ENCODE data around the gene KRT4.

The KRT4 gene

DNA sequence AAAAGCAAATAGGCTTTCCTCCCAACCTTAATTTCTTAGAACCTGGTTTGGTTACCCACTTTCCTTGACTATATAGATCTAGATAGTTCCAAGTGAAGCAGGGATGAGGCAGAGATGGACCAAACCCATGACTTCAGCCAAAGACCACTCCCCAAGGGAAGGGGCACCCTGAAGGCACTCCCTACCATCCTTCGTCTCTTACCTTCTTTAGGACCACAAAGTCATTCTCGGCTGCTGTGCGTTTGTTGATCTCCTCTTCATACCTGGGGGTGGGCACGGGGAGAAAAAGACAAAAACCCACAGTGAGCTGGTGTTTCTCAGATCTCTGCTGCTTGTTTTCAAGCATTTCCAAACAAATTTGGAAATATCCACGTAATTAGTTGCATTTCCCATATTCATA is 3.4 kb downstream of the KRT4 start:
- Histone ChIP-seq H3K18ac (ENCODE audit: low read length) (no peak overlapping the region), H3K4me2 (ENCODE audit: low read length) (no peak overlapping the region), H2BK5ac (ENCODE audit: low read length) (no peak overlapping the region), H3K27me3 (ENCODE audit: insufficient read depth, low read length, poor library complexity) (no peaks in the 10 kb centered on the region), H3K79me1 (ENCODE audit: low read length) (no peaks in the 10 kb centered on the region), H3K4me3 (ENCODE audit: low read length) (no peak overlapping the region), H3K9ac (ENCODE audit: low read length) (no peak overlapping the region), H3K4ac (ENCODE audit: low read depth, low read length) (no peak overlapping the region), H3K79me2 (ENCODE audit: control insufficient read depth, insufficient read depth, low read length) (no peaks in the 10 kb centered on the region), H4K8ac (ENCODE audit: low read depth, low read length) (no peak overlapping the region), H3K36me3 (ENCODE audit: control insufficient read depth, insufficient read depth, low read length) (no peaks in the 10 kb centered on the region), H3K4me1 (ENCODE audit: control insufficient read depth, low read depth, low read length) (no peaks in the 10 kb centered on the region), H3K23ac (ENCODE audit: low read length) (no peak overlapping the region), H2BK15ac (replicated peaks; ENCODE audit: low read depth) (no peak overlapping the region), H3K56ac (ENCODE audit: low read length) (no peak overlapping the region), H2BK120ac (ENCODE audit: low read depth, low read length) (no peak overlapping the region), H2AK5ac (ENCODE audit: low read length) (no peak overlapping the region), H4K5ac (ENCODE audit: low read length) (no peak overlapping the region), H3K27ac (ENCODE audit: low read depth, low read length) (no peak overlapping the region)
- WGBS (ENCODE audit: extremely low coverage, insufficient coverage, low lambda C conversion rate): no CpG with 5 or more reads among the region's 5 CpGs
- no peak for DNase-seq

DNA sequence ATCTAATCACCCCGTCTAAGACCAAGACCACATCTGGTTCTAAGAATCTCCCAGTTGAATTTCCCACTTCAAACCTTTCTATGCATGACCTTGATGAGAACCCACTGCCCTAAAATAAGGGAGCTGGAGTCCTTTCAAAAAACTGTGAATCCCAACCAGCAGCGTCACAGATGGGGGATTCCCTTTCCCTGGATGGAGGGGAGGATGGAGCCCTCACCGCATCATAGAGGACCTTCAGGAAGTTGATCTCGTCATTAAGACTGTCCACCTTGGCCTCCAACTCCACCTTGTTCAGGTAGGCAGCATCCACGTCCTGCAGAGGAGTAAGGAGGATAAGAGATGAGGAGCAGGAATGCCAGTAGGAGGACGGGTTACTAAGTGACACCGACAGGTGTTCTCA is 4.8 kb downstream of the KRT4 start:
- WGBS (ENCODE audit: extremely low coverage, insufficient coverage, low lambda C conversion rate): no CpG with 5 or more reads among the region's 7 CpGs
- Histone ChIP-seq H3K9ac (ENCODE audit: low read length) (no peak overlapping the region), H3K4ac (ENCODE audit: low read depth, low read length) (no peak overlapping the region), H3K36me3 (ENCODE audit: control insufficient read depth, insufficient read depth, low read length) (no peaks in the 10 kb centered on the region), H3K23ac (ENCODE audit: low read length) (no peak overlapping the region), H3K79me1 (ENCODE audit: low read length) (no peaks in the 10 kb centered on the region), H3K56ac (ENCODE audit: low read length) (no peak overlapping the region), H3K79me2 (ENCODE audit: control insufficient read depth, insufficient read depth, low read length) (no peaks in the 10 kb centered on the region), H2BK15ac (replicated peaks; ENCODE audit: low read depth) (no peak overlapping the region), H2AK5ac (ENCODE audit: low read length) (no peak overlapping the region), H3K4me3 (ENCODE audit: low read length) (no peak overlapping the region), H4K5ac (ENCODE audit: low read length) (no peak overlapping the region), H2BK5ac (ENCODE audit: low read length) (no peak overlapping the region), H4K8ac (ENCODE audit: low read depth, low read length) (no peak overlapping the region), H3K4me2 (ENCODE audit: low read length) (no peak overlapping the region), H3K18ac (ENCODE audit: low read length) (no peak overlapping the region), H3K4me1 (ENCODE audit: control insufficient read depth, low read depth, low read length) (peaks cover 2% of the 10 kb centered on the region), H3K27me3 (ENCODE audit: insufficient read depth, low read length, poor library complexity) (no peaks in the 10 kb centered on the region), H2BK120ac (ENCODE audit: low read depth, low read length) (no peak overlapping the region), H3K27ac (ENCODE audit: low read depth, low read length) (no peak overlapping the region)
- no peak for DNase-seq

DNA sequence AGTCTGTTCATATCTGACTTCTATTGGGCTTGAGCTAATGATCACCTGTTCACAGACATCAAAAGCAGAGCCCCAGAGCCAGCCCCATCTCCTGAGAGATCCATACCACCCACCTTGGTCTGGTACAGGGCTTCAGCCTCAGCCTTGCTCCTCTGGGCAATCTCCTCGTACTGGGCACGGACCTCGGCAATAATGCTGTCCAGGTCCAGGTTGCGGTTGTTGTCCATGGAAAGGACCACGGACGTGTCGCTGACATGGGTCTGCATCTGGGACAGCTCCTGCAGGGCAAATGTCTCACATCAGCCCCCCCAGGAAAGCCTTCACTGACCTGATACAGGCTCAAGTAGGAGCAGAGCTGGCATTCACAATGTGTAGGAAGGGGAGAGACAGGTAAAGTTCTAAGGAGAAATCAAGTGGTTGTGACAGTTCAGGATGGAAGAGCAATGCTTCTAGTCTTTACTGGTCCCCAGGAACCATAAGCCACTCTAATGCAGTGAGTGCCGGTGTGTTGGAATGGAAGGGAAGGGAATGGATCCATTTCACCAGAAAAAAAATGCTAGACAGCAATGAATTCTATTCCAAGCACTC is 5.2 kb downstream of the KRT4 start:
- H2BK5ac ChIP-seq (ENCODE audit: low read length): no peak overlapping the region
- H4K8ac ChIP-seq (ENCODE audit: low read depth, low read length): no peak overlapping the region
- H3K9ac ChIP-seq (ENCODE audit: low read length): no peak overlapping the region
- no peaks in the 10 kb centered on the region for H3K27me3 ChIP-seq (ENCODE audit: insufficient read depth, low read length, poor library complexity)
- H3K4me1 ChIP-seq (ENCODE audit: control insufficient read depth, low read depth, low read length): peaks cover 2% of the 10 kb centered on the region
- H3K4ac ChIP-seq (ENCODE audit: low read depth, low read length): no peak overlapping the region
- H3K79me2 ChIP-seq (ENCODE audit: control insufficient read depth, insufficient read depth, low read length): no peaks in the 10 kb centered on the region
- no peaks in the 10 kb centered on the region for H3K36me3 ChIP-seq (ENCODE audit: control insufficient read depth, insufficient read depth, low read length)
- no peaks in the 10 kb centered on the region for H3K79me1 ChIP-seq (ENCODE audit: low read length)
- no peak overlapping the region for H3K18ac ChIP-seq (ENCODE audit: low read length)
- H2BK120ac ChIP-seq (ENCODE audit: low read depth, low read length): no peak overlapping the region
- DNase-seq: no peak
- no peak overlapping the region for H4K5ac ChIP-seq (ENCODE audit: low read length)
- no peak overlapping the region for H2AK5ac ChIP-seq (ENCODE audit: low read length)
- no peak overlapping the region for H3K27ac ChIP-seq (ENCODE audit: low read depth, low read length)
- H3K4me2 ChIP-seq (ENCODE audit: low read length): no peak overlapping the region
- H3K4me3 ChIP-seq (ENCODE audit: low read length): no peak overlapping the region
- H3K23ac ChIP-seq (ENCODE audit: low read length): no peak overlapping the region
- H2BK15ac ChIP-seq (replicated peaks; ENCODE audit: low read depth): no peak overlapping the region
- no peak overlapping the region for H3K56ac ChIP-seq (ENCODE audit: low read length)
- no CpG with 5 or more reads among the region's 8 CpGs for WGBS (ENCODE audit: extremely low coverage, insufficient coverage, low lambda C conversion rate)

DNA sequence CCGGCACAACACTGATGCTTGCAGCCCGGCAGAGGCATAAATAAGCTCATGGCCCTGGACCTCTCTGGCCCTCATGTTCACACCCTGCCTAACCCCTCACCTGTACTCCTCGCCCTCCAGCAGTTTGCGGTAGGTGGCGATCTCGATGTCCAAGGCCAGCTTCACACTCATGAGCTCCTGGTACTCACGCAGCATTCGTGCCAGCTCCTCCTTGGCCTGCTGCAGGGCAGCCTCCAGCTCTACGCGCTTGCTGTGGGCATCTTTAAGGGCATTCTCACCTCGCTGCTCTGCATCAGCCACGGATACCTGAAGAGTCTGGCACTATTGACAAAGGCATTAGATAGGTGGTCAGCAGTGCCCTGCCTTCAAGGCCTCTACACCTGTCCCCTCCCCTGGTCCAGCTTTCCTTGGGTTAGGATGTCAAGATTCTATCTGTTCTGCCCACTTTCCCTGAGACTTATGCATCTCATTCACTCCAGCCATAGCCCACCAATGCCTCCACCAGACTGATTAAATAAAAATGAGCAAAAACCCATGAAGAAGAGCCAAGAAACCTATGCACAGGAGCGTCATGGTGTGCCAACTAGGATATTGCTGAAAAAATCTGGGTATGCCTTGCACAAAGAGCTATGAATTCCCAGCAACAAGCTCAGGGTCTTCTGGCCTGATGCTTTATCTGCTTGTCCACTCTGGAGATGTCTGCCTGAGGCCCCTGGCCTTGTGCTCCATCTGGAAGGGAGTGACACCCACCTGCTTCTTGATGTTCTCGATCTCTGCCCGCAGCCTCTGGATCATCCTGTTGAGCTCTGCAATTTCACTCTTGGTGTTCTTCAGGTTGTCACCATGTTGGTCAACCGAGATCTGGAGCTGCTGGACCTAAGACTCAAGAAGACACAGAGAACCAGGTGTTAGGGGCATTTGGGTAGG is 6.1 kb downstream of the KRT4 start:
- H3K18ac ChIP-seq (ENCODE audit: low read length): no peak overlapping the region
- no peak overlapping the region for H3K56ac ChIP-seq (ENCODE audit: low read length)
- H3K27ac ChIP-seq (ENCODE audit: low read depth, low read length): no peak overlapping the region
- H3K4ac ChIP-seq (ENCODE audit: low read depth, low read length): no peak overlapping the region
- no peak overlapping the region for H2AK5ac ChIP-seq (ENCODE audit: low read length)
- DNase-seq: no peak
- WGBS (ENCODE audit: extremely low coverage, insufficient coverage, low lambda C conversion rate): no CpG with 5 or more reads among the region's 16 CpGs
- H3K36me3 ChIP-seq (ENCODE audit: control insufficient read depth, insufficient read depth, low read length): no peaks in the 10 kb centered on the region
- no peak overlapping the region for H3K9ac ChIP-seq (ENCODE audit: low read length)
- no peak overlapping the region for H2BK120ac ChIP-seq (ENCODE audit: low read depth, low read length)
- H3K79me2 ChIP-seq (ENCODE audit: control insufficient read depth, insufficient read depth, low read length): no peaks in the 10 kb centered on the region
- H3K4me1 ChIP-seq (ENCODE audit: control insufficient read depth, low read depth, low read length): peaks cover 2% of the 10 kb centered on the region
- no peaks in the 10 kb centered on the region for H3K27me3 ChIP-seq (ENCODE audit: insufficient read depth, low read length, poor library complexity)
- H4K5ac ChIP-seq (ENCODE audit: low read length): no peak overlapping the region
- H3K4me3 ChIP-seq (ENCODE audit: low read length): no peak overlapping the region
- H4K8ac ChIP-seq (ENCODE audit: low read depth, low read length): no peak overlapping the region
- H3K4me2 ChIP-seq (ENCODE audit: low read length): no peak overlapping the region
- H3K23ac ChIP-seq (ENCODE audit: low read length): no peak overlapping the region
- H2BK5ac ChIP-seq (ENCODE audit: low read length): no peak overlapping the region
- no peaks in the 10 kb centered on the region for H3K79me1 ChIP-seq (ENCODE audit: low read length)
- H2BK15ac ChIP-seq (replicated peaks; ENCODE audit: low read depth): no peak overlapping the region

DNA sequence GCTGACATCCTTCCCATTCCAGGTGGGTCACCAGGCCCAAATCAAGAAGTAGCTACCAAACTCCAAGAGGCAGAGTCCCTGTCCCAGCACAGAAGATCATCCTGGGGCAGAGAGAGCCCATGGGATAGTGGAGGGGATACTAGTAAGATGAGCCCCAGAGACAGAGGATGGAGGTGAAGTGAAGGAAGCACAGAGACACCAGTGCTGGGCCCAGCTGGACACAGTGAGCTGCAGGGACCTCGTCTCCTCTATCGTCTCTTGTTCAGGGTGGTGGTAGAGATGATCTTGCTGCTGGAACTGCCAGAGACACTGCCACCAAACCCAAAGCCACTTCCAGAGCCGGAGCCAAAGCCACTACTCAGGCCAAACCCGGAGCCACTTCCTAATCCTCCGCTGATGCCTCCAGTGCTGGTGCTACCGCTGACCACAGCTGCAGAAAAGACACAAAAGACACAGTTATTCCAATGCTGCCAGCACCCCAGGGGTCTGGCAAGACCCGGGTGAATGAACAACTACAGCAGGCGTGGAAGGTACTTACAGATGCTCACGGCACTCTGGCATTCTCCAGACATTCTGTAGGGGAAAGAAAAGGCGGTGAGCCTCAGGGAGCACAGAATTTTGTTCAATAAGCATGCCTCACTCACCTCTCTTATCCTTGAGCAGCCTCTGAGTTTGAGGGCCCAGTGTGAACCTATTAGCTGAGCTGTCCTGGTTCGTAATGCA is 6.9 kb downstream of the KRT4 start:
- H3K79me1 ChIP-seq (ENCODE audit: low read length): no peaks in the 10 kb centered on the region
- H3K56ac ChIP-seq (ENCODE audit: low read length): no peak overlapping the region

More for the DNA sequence above, 6.9 kb downstream of the KRT4 start:
- no peak overlapping the region for H2BK120ac ChIP-seq (ENCODE audit: low read depth, low read length)
- H3K27me3 ChIP-seq (ENCODE audit: insufficient read depth, low read length, poor library complexity): no peaks in the 10 kb centered on the region
- H2BK5ac ChIP-seq (ENCODE audit: low read length): no peak overlapping the region
- no CpG with 5 or more reads among the region's 11 CpGs for WGBS (ENCODE audit: extremely low coverage, insufficient coverage, low lambda C conversion rate)
- H3K4me2 ChIP-seq (ENCODE audit: low read length): no peak overlapping the region
- H3K23ac ChIP-seq (ENCODE audit: low read length): no peak overlapping the region
- no peak overlapping the region for H4K8ac ChIP-seq (ENCODE audit: low read depth, low read length)
- DNase-seq: no peak
- no peak overlapping the region for H3K27ac ChIP-seq (ENCODE audit: low read depth, low read length)
- no peak overlapping the region for H2BK15ac ChIP-seq (replicated peaks; ENCODE audit: low read depth)
- H3K4me3 ChIP-seq (ENCODE audit: low read length): no peak overlapping the region
- H3K36me3 ChIP-seq (ENCODE audit: control insufficient read depth, insufficient read depth, low read length): no peaks in the 10 kb centered on the region
- peaks cover 2% of the 10 kb centered on the region for H3K4me1 ChIP-seq (ENCODE audit: control insufficient read depth, low read depth, low read length)
- H4K5ac ChIP-seq (ENCODE audit: low read length): no peak overlapping the region
- no peak overlapping the region for H2AK5ac ChIP-seq (ENCODE audit: low read length)
- H3K18ac ChIP-seq (ENCODE audit: low read length): no peak overlapping the region
- no peak overlapping the region for H3K9ac ChIP-seq (ENCODE audit: low read length)
- H3K79me2 ChIP-seq (ENCODE audit: control insufficient read depth, insufficient read depth, low read length): no peaks in the 10 kb centered on the region
- H3K4ac ChIP-seq (ENCODE audit: low read depth, low read length): no peak overlapping the region
